Right renal pelvis (tissue), 4 donors: ENCODE results near the gene DISP3. TPM values are rescaled to one million over a fixed set of nuclear protein-coding genes. Genes with fewer than 3 reads are reported as not detected.

ENCODE experiments used
- DNase-seq, 4 donors: peaks; one replicate each; pipeline ENCODE4 v3.0.0-alpha.2; 2013; ENCODE audit warnings: low read depth in 4 of 4, low spot score in 3 of 4, missing footprints in 1 of 4
- polyA plus RNA-seq, 4 donors: library from polyadenylated mRNA; unstranded; fragments of 120-200 nt; gene quantifications; one replicate each; pipeline ENCODE4 v1.2.1, GENCODE V29; 2013; ENCODE audit not compliant: insufficient read length in 4 of 4

DISP3 gene
- polyA plus RNA-seq, 4 donors: 0.80 to 1.8 (median 1.2) TPM

DNA sequence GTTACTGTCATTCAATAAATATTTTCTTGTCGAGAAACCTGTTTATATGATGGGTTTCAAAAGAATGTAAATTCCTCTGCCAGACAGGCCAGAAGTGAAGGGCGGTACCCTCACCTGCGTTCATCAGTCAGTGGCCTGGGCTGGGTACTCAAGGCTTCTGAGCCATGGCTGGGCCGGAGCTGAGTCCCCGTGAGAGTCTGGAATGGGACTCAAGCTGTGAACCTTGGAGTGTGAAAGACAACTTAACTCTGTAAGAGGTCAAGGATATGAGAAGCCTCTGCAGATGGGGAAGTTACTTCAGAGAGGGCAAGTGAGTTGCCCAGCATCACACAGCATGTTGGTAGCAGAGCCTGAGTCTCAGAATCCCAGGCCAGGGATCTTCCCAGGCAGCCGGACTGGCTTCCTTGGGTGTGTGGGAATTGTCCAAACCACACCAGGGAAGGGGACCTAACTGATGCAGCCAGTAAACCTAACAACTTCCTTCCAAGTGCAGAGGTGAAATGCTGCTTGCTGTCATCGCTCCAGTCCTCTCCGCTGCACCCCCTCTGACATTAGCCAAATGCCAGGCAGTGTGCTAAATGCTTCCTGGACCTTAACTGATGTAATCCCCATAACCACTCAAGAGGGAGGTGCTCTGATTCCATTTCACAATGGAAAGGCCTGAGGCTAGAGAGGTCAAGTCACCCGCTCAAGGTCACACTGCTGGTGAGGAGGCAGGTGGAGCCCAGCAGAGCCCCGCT is 4.8 kb downstream of the DISP3 start:
- no peak for DNase-seq

DNA sequence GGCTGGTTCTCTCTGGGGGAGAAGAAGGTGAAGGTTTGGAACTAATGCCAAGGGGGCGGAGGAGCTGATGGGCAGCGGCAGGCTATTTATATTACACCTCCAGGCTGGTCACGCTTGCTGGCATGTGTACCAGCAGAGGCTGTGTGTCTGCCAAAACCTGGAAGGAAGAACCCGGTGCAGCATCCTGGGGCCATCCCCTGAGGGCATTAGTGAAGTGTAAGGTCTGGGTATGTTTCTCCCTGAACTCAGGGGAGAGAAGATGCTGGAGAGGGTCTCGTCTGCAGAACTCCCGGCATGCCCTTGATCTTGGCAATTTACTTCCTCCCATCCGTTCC is 5.3 kb downstream of the DISP3 start:
- DNase-seq: no peak

DNA sequence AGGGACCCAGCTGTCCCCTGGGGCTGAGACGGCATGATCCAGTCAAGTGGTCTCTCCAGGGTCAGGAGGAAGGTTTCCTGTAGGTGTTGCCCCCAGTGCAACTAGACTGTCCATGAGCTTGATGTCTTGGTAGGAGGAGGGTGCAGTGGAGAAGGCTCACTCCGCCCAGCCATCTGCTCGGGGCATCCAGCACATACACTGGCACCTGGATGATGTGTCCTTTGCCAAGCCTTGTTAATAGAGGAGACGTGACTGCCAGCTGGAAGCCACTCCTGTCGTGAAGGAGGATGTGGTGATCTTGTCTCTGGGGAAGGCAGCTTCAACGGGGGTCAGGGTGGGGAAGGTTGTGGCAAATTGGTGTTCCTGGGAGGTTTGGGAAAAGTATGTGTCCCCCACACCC is 6.2 kb downstream of the DISP3 start:
- DNase-seq: no peak

DNA sequence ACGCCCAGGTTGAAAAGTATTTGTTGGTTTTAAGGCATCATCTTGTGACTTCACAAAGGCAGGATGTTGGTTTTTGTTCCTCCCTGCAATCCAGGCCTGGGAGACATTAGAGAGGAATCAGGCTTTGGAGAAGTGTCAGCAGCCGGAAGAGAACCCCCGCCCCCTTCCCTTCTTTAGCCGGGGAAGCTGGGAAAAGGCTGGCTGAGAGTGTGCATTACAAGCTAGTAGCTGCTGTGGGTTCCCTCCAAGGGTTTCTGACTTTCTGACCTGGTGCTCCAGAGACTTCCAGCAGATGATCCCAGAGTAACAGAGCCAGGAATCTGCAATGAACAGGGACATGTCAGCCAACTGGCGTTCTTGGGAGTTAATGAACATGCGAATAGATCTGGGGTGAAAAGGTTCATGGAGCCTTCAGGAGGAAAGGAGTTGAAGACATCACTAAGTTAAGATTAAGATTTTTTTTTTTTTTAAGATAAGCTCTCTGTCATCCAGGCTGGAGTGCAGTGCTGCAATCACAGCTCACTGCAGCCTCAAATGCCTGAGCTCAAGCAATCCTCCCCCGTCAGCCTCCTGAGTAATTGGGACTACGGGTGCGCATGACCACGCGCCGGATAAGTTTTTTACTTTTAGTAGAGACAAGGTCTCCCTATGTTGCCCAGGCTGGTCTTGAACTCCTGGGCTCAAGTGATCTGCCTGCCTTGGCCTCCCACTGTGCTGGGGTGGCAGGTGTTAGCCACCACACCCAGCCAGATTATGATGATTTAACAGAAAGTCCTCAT is 7.5 kb downstream of the DISP3 start:
- no peak for DNase-seq

DNA sequence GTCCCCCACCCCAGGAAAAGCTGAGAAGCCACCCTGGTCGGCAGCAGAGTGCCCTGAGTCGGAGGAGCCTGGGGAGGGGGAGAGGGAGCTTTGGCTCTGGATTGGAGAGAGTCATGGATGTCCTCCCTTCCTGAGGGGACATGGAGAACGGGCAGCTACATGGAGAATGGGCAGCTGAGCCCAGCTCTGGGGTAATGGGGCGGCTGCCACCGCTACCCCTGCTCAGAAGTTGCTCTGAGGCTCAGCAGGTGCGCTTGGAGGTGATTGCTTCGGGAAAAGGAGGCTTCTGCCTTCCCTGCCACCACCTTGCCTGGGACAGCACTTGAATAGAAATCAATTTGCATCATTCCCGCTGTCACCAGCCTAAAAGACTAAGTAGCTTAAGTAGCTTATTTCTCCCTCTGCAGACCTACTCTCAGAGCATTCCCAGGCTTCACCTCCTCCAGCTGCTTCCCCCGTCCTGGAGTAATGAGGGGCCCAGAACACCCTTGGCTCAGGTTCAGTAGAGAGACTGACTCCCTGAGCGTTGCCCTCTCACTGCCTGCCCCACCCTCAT is 8.3 kb downstream of the DISP3 start:
- DNase-seq: no peak

DNA sequence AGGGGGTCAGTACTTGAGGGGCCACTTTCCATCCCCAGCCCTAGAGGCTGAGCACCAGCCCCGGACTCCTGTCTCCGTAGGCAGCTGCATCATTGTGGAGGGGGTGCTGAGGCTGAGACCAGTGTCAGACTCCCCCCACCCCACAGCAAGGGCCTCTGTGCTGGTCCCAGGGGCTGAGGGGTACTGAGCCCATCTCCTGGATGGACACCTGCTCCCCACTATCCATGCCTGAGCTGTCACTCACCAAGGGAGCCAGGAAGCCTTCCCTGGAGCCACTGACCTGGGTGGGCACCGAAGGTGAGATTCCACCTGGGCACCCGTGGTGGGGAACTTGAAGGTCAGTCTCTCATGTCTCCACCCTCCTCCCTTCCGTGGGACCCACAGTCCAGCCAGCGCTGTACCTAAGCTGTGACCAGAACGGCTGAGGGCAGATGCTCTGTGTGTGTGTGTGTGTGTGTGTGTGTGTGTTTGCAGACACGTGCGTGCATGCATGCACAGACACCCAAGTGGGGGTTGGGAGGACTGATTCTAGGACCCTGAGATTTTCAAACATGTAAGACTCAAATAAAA is 9.3 kb downstream of the DISP3 start:
- DNase-seq: no peak

DNA sequence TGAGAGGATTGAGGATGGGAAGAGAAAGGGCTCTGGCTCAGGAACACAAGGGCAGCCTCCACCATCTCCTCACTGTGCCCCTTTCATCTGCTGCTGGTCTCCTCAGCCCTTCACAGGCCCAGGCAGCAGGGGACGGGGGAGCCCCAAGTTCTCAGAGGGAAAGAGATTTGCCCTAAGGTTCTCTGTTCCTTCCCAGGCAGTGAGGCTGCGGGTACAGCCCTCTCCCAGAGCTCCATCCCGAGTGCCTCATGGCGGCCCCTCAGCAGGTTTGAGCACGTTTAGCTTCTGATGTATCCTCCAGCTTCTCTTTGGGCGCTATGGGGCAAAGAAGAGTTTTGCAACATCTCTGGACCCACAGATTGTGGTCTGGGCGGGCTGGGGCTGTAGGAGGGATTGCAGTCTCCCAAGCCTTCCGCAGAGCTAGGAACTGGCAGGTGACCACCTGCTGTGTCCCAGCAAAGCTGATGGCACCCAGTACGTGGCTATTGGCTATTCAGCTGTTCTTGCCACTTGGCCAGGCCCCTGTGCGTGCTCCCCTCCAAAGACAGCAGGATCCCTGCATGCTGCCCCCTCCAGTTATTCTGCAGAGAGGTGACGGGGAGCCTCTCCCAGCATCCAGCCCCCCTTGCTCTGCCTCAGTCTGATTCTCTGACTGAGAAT is 10.1 kb downstream of the DISP3 start:
- no peak for DNase-seq

DNA sequence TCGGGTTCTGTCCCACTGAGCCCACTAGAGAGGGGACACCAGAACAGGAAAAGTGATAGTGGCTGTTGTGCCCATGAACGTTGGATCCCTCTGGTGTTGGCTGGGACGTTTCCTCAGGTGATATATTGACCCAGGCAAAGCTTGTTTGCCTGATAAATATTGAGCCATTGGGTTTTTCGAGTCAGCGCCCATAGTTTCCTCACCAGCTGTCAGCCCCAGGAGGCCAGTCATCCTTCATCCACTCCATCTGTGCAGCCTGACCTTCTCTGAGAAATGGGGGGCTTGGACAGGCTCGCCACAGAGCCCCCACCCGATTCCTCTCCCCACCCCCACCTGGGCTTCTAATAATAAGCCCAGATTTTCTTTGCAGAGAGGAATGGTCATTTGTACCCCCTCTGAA is 13.3 kb downstream of the DISP3 start:
- DNase-seq: no peak

DNA sequence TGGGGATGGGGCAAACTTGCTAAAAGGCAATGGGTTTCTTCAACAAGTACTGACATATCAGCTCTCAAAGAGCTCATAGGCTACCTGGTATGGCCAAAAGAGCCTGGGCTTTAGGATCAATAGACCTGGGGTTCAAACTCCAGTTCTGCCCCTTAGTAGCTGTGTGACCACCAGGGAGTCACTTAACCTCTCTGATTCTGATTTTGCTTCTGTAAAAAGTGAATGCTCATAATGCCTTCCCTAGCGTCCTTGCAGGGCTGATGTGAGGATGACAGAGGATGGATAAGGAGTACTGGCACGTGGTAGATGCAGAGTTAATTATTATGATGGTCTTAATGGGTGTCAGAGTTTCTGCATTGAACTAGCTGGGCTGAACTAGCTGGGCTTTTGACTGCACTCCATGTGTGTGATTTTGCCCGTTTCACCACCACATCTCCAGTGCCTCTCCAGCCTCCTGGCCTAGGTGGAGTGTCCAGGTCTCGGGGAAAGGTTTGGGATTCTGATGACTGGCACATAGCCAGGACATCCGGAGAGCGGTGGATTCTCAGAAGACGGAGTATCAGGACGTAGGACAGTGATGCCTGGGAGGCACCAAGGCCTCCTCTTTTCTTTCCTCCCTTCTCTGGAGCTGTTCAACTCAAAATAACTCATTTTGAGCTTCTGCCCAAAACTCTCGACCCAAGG is 15.2 kb downstream of the DISP3 start:
- no peak for DNase-seq

DNA sequence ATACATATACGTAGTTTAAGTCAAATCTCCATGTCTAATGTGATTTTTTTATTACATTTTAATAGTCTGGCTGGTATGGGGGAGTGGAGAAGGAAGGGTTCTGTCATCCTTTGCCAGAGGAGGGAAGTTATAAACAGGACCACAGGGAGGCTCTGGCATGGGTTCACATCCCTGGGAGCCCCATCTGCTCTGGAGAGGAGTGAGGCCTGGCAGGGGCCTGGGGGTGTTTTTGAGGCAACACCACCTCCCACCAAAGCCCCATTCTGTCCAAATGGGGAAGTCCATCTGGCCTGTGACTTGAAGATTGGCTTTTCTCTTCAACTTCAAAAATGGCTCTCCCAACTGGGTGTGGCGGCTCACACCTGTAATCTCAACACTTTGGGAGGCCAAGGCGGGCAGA is 15.8 kb downstream of the DISP3 start:
- no peak for DNase-seq

DNA sequence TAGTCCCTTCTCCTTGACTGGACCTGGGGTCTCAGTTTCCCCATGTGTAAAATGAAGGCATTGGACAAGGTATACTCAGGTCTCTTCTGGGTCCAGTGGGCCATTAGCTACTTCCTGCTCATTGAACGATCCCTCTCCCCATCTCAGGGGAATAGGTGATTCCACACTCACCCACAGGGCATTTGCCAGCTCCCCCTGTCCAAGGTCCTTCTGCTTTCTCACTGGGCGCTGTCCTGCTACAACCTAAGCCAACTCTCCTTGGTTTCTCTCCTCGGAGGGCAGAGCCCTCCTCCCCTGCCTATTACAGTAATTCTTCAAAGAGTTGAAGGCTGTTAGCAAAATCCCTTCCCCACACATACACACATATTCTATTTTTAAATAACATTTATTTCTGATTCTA is 16.6 kb downstream of the DISP3 start:
- no peak for DNase-seq

DNA sequence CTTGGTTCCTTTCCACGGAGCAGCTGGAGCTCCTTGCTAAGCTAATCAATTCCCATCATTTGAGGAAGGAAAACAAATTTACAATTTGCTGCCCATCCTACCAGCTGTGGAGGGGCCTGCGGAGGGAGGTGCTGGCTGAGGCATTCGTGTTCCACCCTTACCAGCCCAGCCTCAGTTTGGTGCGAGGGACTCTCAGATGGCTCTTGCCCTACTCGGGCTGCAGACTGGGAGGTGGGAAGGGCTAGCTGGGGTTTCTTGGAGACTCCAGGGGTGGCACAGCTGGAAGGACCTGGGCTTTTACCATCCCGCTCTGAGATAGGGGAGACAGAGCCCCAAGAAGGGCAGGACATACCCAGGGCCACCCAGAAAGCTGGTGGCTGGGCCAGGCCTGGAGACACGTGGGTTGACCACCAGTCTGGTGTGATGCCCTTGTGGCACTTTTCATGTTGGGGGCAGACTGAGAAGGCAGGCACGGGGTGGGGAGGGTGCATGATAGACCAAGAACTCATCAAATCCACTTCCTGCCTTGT is 17.7 kb downstream of the DISP3 start:
- DNase-seq: no peak

DNA sequence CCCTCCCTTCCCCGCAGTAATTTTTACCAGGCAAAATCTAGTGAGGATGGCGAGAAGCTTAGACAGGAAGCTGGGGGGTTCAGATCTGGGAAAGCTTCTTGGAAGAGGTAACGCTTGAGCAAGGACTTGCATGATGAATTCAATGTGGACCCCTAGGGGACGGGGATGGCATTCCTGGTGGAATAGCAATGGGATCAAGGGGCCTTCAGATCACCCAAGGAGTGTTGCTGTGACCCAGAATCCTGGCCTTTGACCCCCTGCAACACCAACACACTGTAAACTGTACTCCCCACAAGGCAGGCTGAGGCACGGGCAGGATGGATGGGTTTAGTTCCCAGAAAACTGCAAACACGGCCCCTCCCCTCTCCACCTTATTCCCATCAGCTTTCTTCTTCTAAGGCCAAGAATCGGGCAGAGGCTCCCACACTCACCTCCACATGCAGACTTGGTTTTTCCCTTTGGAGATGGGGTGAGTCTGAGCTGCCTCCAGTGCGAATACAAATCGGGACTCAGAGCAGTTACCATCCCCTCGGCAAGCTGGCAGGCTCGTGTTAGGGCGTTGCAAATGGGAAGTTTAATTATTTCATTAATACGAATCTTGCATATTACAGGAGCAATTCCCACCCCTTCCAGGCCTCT is 20.1 kb downstream of the DISP3 start:
- DNase-seq: no peak

DNA sequence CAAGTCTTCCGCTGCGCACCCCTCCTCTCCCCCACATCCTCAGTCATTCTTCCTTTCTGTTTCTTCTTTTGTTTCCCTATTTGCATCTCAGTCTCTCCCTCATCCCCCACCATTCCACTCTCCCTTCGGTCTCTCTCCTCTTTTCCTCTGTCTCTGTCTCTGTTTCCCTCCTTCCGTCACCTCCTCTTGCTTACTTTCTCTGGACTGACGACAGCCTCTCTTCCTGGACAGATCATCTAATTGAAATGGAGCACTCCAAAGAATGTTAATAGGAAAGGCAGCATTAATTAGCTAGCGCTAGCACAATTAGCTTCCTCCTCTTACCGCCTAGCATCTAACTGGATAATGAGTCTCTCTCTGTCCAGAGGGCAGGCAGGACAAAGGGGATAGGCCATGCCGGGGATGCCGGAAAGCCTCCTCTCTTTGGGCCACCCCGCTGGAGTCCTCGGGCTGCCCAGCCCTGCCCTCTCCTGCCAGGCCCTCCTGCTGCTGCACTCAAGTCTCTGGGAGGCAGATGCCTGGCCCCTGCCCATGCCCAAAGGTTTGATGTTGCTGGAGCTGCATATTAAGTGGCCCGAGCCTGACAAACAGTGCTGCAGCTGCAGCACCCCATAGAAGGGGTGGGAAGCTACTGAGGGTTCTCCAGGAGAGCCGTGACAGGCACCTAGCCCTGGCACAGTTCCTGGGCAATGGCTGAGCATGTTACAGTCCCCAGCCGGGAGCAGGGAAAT is 20.8 kb downstream of the DISP3 start:
- no peak for DNase-seq

DNA sequence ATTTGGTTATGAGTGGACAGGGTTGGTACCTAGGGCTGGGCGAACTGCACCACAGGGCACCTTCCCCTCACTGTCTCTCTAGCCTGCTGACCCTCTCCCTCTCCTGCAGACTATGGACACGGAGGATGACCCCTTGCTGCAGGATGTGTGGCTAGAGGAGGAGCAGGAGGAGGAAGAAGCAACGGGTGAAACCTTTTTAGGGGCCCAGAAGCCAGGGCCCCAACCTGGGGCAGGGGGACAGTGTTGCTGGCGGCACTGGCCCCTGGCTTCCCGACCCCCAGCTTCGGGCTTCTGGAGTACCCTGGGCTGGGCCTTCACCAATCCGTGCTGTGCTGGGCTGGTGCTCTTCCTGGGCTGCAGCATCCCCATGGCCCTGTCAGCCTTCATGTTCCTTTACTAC is 21.9 kb downstream of the DISP3 start:
- no peak for DNase-seq

DNA sequence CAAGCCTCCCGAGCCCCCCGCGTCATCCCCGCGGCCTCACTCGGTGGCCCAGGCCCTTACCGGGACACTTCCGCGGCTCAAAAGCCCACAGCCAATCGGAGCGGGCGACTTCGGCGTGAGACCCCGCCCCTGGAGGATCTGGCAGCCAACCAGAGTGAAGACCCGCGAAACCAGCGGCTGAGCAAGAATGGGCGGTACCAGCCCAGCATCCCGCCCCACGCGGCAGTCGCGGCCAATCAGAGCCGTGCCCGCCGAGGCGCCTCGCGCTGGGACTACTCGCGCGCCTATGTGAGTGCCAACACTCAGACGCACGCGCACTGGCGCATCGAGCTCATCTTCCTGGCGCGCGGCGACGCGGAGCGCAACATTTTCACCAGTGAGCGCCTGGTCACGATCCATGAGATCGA is 22.5 kb downstream of the DISP3 start:
- DNase-seq: no peak

DNA sequence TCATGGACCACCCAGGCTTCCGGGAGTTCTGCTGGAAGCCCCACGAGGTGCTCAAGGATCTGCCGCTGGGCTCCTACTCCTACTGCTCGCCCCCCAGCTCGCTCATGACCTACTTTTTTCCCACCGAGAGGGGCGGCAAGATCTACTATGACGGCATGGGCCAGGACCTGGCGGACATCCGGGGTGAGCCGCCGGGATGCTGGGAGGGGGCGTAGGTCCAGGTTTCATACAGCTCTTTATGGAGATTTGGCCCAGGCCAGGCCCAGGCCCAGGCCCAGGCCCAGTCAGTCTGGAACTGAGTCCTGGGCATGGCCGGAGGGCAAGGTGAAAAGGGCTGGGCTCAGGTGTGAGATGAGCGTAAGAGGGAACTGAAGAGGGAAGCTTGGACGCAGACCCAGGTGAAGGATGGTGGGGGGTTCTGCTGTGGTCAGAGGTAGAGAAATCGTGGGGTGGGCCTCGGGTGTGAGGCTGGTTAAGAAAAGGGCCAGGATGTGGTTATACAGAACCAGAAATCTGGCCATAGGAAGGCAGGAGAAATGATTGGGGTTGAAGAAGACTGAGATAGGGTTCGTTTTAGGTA is 23.0 kb downstream of the DISP3 start:
- no peak for DNase-seq

DNA sequence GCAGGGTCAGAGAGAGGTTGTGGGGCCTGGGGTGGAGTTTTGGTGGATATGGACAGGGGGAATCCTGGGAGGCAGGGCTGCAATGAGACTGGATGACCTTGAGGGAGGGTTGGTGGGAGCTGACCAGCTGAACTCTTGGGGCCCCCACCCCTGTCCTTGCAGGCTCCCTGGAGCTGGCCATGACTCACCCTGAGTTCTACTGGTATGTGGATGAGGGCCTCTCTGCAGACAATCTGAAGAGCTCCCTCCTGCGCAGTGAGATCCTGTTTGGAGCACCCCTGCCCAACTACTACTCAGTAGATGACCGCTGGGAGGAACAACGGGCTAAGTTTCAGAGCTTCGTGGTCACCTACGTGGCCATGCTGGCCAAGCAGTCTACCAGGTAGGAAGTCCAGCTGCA is 23.6 kb downstream of the DISP3 start:
- DNase-seq: no peak

DNA sequence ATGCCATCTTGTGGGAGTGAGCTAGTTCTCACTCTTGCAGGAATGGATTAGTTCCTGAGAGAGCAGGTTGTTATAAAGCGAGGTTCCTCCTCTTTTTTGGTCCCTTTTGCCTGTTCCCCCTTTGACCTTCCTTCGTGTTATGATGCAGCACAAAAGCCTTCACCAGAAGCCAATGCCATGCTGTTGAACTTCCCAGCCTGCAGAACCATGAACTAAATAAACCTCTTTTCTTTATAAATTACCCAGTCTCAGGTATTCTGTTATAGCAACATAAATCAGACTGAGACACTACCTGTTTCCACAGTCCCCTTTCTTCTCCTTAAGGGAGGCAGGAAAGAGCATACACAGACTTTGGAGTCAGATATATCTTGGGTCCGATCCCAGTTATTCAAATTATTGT is 25.6 kb downstream of the DISP3 start:
- DNase-seq: no peak
